Neural progenitor cell (in vitro differentiated cells): ENCODE data around the gene SIL1. TPM values are rescaled to one million over a fixed set of nuclear protein-coding genes. Genes with fewer than 3 reads are reported as not detected.

ENCODE experiments used
- DNase-seq: peaks from one replicate; pipeline ENCODE4 v3.0.0-alpha.2; 2016; ENCODE audit warnings: low spot score
- H2AFZ ChIP-seq: fragments of 200-600 bp; sonication (generic); replicated peaks from 2 replicates; pipeline ENCODE4 v1.6.1; 2016; ENCODE audit warnings: antibody characterized with exemption
- H3F3A ChIP-seq: fragments of 200-600 bp; sonication (generic); 2 replicates; pipeline ENCODE4 v1.6.1; 2016; ENCODE audit warnings: antibody characterized with exemption, low read depth
- H3K27ac ChIP-seq: fragments of 200-600 bp; sonication (generic); 2 replicates; pipeline ENCODE4 v1.5.1; 2016; ENCODE audit warnings: mild to moderate bottlenecking
- H3K27me3 ChIP-seq: fragments of 200-600 bp; sonication (generic); 2 replicates; pipeline ENCODE4 v1.6.1; 2016; ENCODE audit warnings: mild to moderate bottlenecking, moderate library complexity
- H3K36me3 ChIP-seq: fragments of 200-600 bp; sonication (generic); 2 replicates; pipeline ENCODE4 v1.5.1; 2016
- H3K4me1 ChIP-seq: fragments of 200-600 bp; sonication (generic); 2 replicates; pipeline ENCODE4 v1.6.1; 2016; ENCODE audit warnings: mixed run types
- H3K4me2 ChIP-seq: fragments of 200-600 bp; sonication (generic); 2 replicates; pipeline ENCODE4 v1.6.1; 2016
- H3K4me3 ChIP-seq: fragments of 200-600 bp; sonication (generic); 2 replicates; pipeline ENCODE4 v1.5.1; 2016
- H3K79me2 ChIP-seq: fragments of 200-600 bp; sonication (generic); 2 replicates; pipeline ENCODE4 v1.6.1; 2016; ENCODE audit warnings: low read depth
- H3K9ac ChIP-seq: fragments of 200-600 bp; sonication (generic); 2 replicates; pipeline ENCODE4 v1.6.1; 2016
- H3K9me3 ChIP-seq: fragments of 200-600 bp; sonication (generic); 2 replicates; pipeline ENCODE4 v1.5.1; 2016; ENCODE audit warnings: low read depth
- H4K20me1 ChIP-seq: fragments of 200-600 bp; sonication (generic); 2 replicates; pipeline ENCODE4 v1.6.1; 2016; ENCODE audit warnings: low read depth
- H3K27ac Mint-ChIP-seq: 3 replicates; pipeline ENCODE4 v1.8.0; 2021; ENCODE audit warnings: mixed read lengths
- H3K27me3 Mint-ChIP-seq: 2 replicates; pipeline ENCODE4 v1.8.0; 2022; ENCODE audit warnings: low read depth, mild to moderate bottlenecking, inconsistent platforms, moderate library complexity, mixed read lengths; ENCODE audit not compliant: insufficient read depth
- H3K36me3 Mint-ChIP-seq: 3 replicates; pipeline ENCODE4 v1.8.0; 2021; ENCODE audit warnings: mixed read lengths
- H3K4me1 Mint-ChIP-seq: 3 replicates; pipeline ENCODE4 v1.8.0; 2021; ENCODE audit warnings: mixed read lengths
- H3K4me3 Mint-ChIP-seq: 3 replicates; pipeline ENCODE4 v1.8.0; 2021; ENCODE audit warnings: mild to moderate bottlenecking, moderate library complexity, mixed read lengths
- H3K9me3 Mint-ChIP-seq: 3 replicates; pipeline ENCODE4 v1.8.0; 2020; ENCODE audit warnings: mixed read lengths
- EZH2 ChIP-seq: fragments of 200-600 bp; sonication (generic); IDR thresholded peaks from 2 replicates; pipeline ENCODE4 v1.6.1; 2017; ENCODE audit warnings: antibody characterized with exemption, mild to moderate bottlenecking, moderate library complexity
- EZH2phosphoT487 ChIP-seq: fragments of 200-600 bp; sonication (generic); IDR thresholded peaks from 2 replicates; pipeline ENCODE4 v1.6.1; 2017; ENCODE audit warnings: antibody characterized with exemption
- total RNA-seq: library from RNA; depleted of rRNA; stranded (reverse); fragments of >200 nt; gene quantifications from 2 replicates; pipeline ENCODE4 v1.2.3, GENCODE V29; 2015; ENCODE audit warnings: low replicate concordance
- TF ChIP-seq, protein P1 (sequence below): fragments of 200-600 bp; sonication (generic); IDR thresholded peaks from 2 replicates; pipeline ENCODE4 v1.5.1; 2017; ENCODE audit warnings: antibody characterized with exemption, mild to moderate bottlenecking

The SIL1 gene
- total RNA-seq, 1 donor from 2014 or later: 5.5 TPM

DNA sequence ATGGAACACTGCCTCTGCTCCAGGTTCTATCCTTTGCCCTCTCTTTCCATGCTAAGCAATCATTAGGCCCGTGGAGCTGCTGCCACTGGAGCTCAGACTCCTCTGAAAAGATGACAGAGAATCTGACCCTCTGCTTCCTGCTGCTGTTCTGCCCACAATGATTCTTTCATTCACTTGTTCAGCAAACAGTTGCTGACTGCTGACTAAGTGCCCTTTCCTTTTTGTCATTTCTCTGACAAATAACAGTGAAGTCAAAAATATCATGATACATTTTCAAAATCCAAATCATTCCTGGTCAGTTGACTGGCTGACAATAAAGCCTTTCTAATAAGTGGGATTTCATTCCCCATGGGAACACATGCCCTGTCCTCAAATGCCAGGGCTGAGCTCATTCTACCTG, 110.1 kb downstream of the SIL1 start:
- Histone ChIP-seq H3K36me3 (no peaks in the 10 kb centered on the region), H3K79me2 (no peaks in the 10 kb centered on the region), H3K4me2 (no peak overlapping the region), H3K4me1 (no peaks in the 10 kb centered on the region), H3F3A (no peaks in the 10 kb centered on the region), H3K27me3 (no peaks in the 10 kb centered on the region), H3K9ac (no peak overlapping the region), H3K4me3 (no peak overlapping the region), H3K9me3 (no peaks in the 10 kb centered on the region), H4K20me1 (no peaks in the 10 kb centered on the region), H3K27ac (no peak overlapping the region), H2AFZ (no peak overlapping the region)
- peaks cover 4% of the 10 kb centered on the region for H3K9me3 Mint-ChIP-seq
- H3K27me3 Mint-ChIP-seq: peaks cover 4% of the 10 kb centered on the region
- no peak for DNase-seq
- H3K4me3 Mint-ChIP-seq: no peak overlapping the region
- peaks cover 33% of the 10 kb centered on the region for H3K4me1 Mint-ChIP-seq
- no peak overlapping the region for H3K27ac Mint-ChIP-seq
- H3K36me3 Mint-ChIP-seq: peaks cover 6% of the 10 kb centered on the region
- TF ChIP-seq EZH2phosphoT487: no peak
- TF ChIP-seq, protein P1, sequence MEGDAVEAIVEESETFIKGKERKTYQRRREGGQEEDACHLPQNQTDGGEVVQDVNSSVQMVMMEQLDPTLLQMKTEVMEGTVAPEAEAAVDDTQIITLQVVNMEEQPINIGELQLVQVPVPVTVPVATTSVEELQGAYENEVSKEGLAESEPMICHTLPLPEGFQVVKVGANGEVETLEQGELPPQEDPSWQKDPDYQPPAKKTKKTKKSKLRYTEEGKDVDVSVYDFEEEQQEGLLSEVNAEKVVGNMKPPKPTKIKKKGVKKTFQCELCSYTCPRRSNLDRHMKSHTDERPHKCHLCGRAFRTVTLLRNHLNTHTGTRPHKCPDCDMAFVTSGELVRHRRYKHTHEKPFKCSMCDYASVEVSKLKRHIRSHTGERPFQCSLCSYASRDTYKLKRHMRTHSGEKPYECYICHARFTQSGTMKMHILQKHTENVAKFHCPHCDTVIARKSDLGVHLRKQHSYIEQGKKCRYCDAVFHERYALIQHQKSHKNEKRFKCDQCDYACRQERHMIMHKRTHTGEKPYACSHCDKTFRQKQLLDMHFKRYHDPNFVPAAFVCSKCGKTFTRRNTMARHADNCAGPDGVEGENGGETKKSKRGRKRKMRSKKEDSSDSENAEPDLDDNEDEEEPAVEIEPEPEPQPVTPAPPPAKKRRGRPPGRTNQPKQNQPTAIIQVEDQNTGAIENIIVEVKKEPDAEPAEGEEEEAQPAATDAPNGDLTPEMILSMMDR: no peak
- no peak for TF ChIP-seq EZH2

DNA sequence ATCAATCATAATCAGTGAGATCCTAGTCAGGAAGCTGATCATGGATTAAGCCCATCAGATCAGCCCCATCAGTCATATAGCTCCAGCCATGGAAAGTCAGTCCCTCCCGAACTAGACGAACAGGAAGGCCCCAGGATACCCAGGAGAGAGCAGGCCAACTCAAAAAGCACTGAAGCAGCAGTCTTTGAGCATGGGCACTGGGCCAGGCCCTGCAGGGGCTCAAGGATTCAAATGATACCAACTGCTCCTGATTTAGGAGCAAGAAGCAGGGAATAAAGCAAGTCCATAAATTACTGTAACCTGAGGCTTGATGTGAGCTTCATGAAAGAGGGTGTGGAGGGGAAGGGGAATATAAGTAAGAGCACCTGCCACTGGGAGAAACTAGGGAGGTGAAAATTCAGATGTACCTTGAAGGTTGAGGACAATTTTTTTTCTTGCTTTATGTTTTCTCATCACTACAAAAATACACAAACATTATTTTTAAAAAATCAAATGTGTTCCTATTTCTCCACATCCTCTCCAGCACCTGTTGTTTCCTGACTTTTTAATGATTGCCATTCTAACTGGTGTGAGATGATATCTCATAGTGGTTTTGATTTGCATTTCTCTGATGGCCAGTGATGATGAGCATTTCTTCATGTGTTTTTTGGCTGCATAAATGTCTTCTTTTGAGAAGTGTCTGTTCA, 115.2 kb downstream of the SIL1 start:
- Mint-ChIP-seq H3K9me3 (peaks cover 9% of the 10 kb centered on the region), H3K27ac (no peak overlapping the region), H3K4me1 (peaks cover 11% of the 10 kb centered on the region), H3K27me3 (peaks cover 4% of the 10 kb centered on the region), H3K4me3 (no peak overlapping the region), H3K36me3 (peaks cover 8% of the 10 kb centered on the region)
- Histone ChIP-seq H3K36me3 (no peaks in the 10 kb centered on the region), H3K9me3 (no peaks in the 10 kb centered on the region), H4K20me1 (no peaks in the 10 kb centered on the region), H3K4me2 (no peak overlapping the region), H3K27ac (no peak overlapping the region), H3K9ac (no peak overlapping the region), H3K27me3 (no peaks in the 10 kb centered on the region), H3K4me3 (no peak overlapping the region), H3F3A (no peaks in the 10 kb centered on the region), H3K4me1 (peaks cover 4% of the 10 kb centered on the region), H2AFZ (no peak overlapping the region), H3K79me2 (no peaks in the 10 kb centered on the region)
- DNase-seq: no peak
- TF ChIP-seq EZH2 (no peak), EZH2phosphoT487 (no peak)
- TF ChIP-seq, protein P1: no peak

DNA sequence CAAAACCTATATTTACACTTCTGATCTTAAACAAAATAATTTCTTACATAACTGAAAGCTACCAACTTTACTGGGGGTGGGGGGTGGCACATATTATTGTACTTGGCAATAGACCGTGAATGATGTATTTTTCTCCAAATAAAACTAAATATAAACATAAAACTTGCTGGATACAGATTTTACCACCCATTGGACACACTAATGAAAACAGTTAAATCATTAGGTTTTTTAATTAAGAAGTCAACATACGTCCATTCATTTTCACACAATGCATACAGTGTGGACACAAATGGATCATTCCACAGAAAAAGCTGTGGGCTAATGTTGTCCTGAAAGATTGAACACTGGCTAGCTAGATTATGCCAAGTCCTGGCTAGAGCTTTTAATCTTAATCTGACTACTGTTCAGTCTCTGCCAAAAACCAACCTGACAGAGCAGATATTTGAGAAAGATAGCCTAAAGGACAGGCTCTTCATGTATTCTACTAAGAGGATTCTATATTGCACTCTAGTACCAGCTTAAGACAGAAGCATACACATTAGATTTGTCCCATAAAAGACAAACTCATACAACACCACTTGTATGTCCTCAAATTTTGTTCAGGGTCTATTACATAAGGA, 118.1 kb downstream of the SIL1 start:
- TF ChIP-seq EZH2 (no peak), EZH2phosphoT487 (no peak)
- TF ChIP-seq, protein P1: no peak
- H3K9me3 Mint-ChIP-seq: peaks cover 6% of the 10 kb centered on the region

More for the DNA sequence above, 118.1 kb downstream of the SIL1 start:
- Histone ChIP-seq H2AFZ (no peak overlapping the region), H3K36me3 (no peaks in the 10 kb centered on the region), H3K79me2 (no peaks in the 10 kb centered on the region), H3K4me2 (no peak overlapping the region), H3K4me1 (peaks cover 17% of the 10 kb centered on the region), H3F3A (no peaks in the 10 kb centered on the region), H3K4me3 (no peak overlapping the region), H3K27me3 (no peaks in the 10 kb centered on the region), H3K9ac (no peak overlapping the region), H4K20me1 (no peaks in the 10 kb centered on the region), H3K27ac (no peak overlapping the region), H3K9me3 (no peaks in the 10 kb centered on the region)
- Mint-ChIP-seq H3K4me3 (no peak overlapping the region), H3K27ac (no peak overlapping the region), H3K36me3 (peaks cover 2% of the 10 kb centered on the region), H3K4me1 (peaks cover 27% of the 10 kb centered on the region), H3K27me3 (no peaks in the 10 kb centered on the region)
- no peak for DNase-seq
